Heart left ventricle (tissue), 13 donors: ENCODE measurements around the gene FAR2.

ENCODE experiments used
- POLR2A ChIP-seq, 2 donors: fragments of 450-650 bp; IDR thresholded peaks; one replicate each; pipeline ENCODE4 v1.6.1; 2017; ENCODE audit warnings: antibody characterized with exemption in 2 of 2, mild to moderate bottlenecking in 2 of 2, moderate library complexity in 2 of 2
- TF ChIP-seq, protein P1 (sequence below), 12 donors: fragments of 200-600 bp; sonication (generic) in 4 of 12; IDR thresholded peaks; one replicate each; pipeline versions ENCODE4 v1.5.0 to v1.8.0; 2018 to 2022; ENCODE audit warnings: antibody characterized with exemption in 12 of 12, mild to moderate bottlenecking in 5 of 12
- donor health status: ischemic (EF 13 %, LVEDD 7.1; RV severe dilation, severe dysfunction).
- donor health status: DM: no; HTN: yes; CAD: no.
- donor health status: DM: no; HTN: no; CAD: no.
- donor health status: ischemic (EF 25% LVEDD 6.9; RV normal size, moderate dysfunction).
- donor health status: ischemic (EF 25% LVEDD 5.7; RV mildly dilated, moderate dysfunction).
- donor health status: ischemic (EF 35%, LVEDD 5.7; RV mildly dilated, moderate dysfunction).
- donor health status: nonischemic (EF 11% LVEDD 7.7; RV severe dilation, severe dysfunction).
- donor health status: DM: yes; HTN: yes; CAD: no.
- donor health status: PGD.
- donor health status: ischemic (EF 29% LVEDD 5.4; RV normal size, mild dysfunction).
- donor health status: nonischemic (EF 23%, LVEDD 6.1; RV moderate dilation, normal function).

DNA sequence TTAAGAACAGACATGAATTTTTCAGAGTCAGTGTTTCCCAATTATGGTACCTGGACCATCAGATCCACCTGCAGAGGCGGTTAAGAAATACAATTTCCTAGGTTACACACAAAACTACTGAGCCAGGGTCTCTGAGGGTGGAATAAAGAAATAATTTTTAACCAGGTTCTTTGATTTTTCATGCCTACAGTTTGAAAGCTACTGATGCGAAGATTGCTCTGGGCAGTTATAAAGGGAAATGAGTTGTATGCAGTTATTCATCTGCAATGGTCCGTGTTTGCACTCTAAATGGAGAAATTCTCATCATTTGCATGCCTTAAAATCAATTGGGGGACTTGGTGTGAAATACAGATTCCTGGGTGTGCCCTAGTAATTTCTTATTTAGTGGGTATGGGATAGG is 142.1 kb downstream of the FAR2 start:
- no peak for TF ChIP-seq POLR2A (IDR thresholded peaks at IDR 0.05)
- TF ChIP-seq, protein P1, sequence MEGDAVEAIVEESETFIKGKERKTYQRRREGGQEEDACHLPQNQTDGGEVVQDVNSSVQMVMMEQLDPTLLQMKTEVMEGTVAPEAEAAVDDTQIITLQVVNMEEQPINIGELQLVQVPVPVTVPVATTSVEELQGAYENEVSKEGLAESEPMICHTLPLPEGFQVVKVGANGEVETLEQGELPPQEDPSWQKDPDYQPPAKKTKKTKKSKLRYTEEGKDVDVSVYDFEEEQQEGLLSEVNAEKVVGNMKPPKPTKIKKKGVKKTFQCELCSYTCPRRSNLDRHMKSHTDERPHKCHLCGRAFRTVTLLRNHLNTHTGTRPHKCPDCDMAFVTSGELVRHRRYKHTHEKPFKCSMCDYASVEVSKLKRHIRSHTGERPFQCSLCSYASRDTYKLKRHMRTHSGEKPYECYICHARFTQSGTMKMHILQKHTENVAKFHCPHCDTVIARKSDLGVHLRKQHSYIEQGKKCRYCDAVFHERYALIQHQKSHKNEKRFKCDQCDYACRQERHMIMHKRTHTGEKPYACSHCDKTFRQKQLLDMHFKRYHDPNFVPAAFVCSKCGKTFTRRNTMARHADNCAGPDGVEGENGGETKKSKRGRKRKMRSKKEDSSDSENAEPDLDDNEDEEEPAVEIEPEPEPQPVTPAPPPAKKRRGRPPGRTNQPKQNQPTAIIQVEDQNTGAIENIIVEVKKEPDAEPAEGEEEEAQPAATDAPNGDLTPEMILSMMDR (IDR thresholded peaks at IDR 0.05), result no peak
